HCT116 (cell line): ENCODE results near the gene AKAP13. TPM values are rescaled to one million over a fixed set of nuclear protein-coding genes. Genes with fewer than 3 reads are reported as not detected.

ENCODE experiments used
- ATAC-seq: fragments of 200-7000 bp; cut with Tn5 transposase; 2 replicates; pipeline ENCODE4 v1.9.1; 2020; ENCODE audit warnings: mild to moderate bottlenecking, moderate library complexity
- BruUV-seq: library from RNA; stranded (reverse); fragments of 400-500 nt; replicated peaks from 2 replicates; lab custom pipeline; 2021; lab: Mats Ljungman, UMichigan
- CTCF ChIA-PET: fragments of 300-600 bp; sonication (Branson Sonifier 250); formaldehyde crosslinking; loops from one replicate; lab custom pipeline; 2021; ENCODE audit warnings: antibody characterized with exemption; lab: Charles Lee
- POLR2A ChIA-PET: fragments of 300-600, 350-600 bp; sonication (Branson Sonifier 250); formaldehyde crosslinking; loops from one replicate; lab custom pipeline; 2021; ENCODE audit warnings: antibody characterized with exemption; lab: Charles Lee
- RAD21 ChIA-PET, 2 experiments: fragments of 300-600 bp; sonication (Branson Sonifier 250); formaldehyde crosslinking; loops; one replicate each; lab custom pipeline; 2023; ENCODE audit warnings: low total read pairs in 2 of 2; ENCODE audit not compliant: uncharacterized antibody in 2 of 2, unreplicated experiment in 2 of 2, low non-redundant PET in 1 of 2; lab: Charles Lee
- DNase-seq: peaks from one replicate; pipeline ENCODE4 v3.0.0-alpha.2; 2010; ENCODE audit warnings: low read depth, low spot score
- H2AFZ ChIP-seq: fragments of 200-600 bp; shearing (Covaris generic), sonication (generic); 2 replicates; pipeline ENCODE4 v1.6.1; 2017; ENCODE audit warnings: low read depth, mixed run types, mixed read lengths, antibody characterized with exemption, low read length; ENCODE audit not compliant: poor library complexity, severe bottlenecking
- H3K27ac ChIP-seq: 2 replicates; pipeline ENCODE4 v1.5.1; 2012; ENCODE audit warnings: low read depth, low read length
- H3K27me3 ChIP-seq: fragments of 200-600 bp; sonication (generic); 2 replicates; pipeline ENCODE4 v1.6.1; 2016; ENCODE audit warnings: mixed run types, low read length, mixed read lengths; ENCODE audit not compliant: insufficient read depth
- H3K36me3 ChIP-seq, 2 experiments: fragments of 200-500 bp in 1 of 2; fragments of 200-600 bp in 1 of 2; sonication (Bioruptor generic) in 1 of 2; sonication (generic) in 1 of 2; 2 replicates each; pipeline versions ENCODE4 v1.5.1 to v1.6.1; 2014 to 2016; ENCODE audit warnings: low read length in 2 of 2, inconsistent platforms in 1 of 2, mixed read lengths in 1 of 2, mixed run types in 1 of 2; ENCODE audit not compliant: insufficient read depth in 2 of 2, control insufficient read depth in 1 of 2
- H3K4me1 ChIP-seq, 2 experiments: fragments of 200-600 bp in 1 of 2; sonication (generic) in 1 of 2; 2 replicates each; pipeline versions ENCODE4 v1.5.1 to v1.6.1; 2012 to 2017; ENCODE audit warnings: low read length in 2 of 2, inconsistent platforms in 1 of 2, mild to moderate bottlenecking in 1 of 2, mixed read lengths in 1 of 2, mixed run types in 1 of 2, moderate library complexity in 1 of 2; ENCODE audit not compliant: insufficient read depth in 2 of 2, control insufficient read depth in 1 of 2
- H3K4me2 ChIP-seq: fragments of 200-600 bp; sonication (generic); 2 replicates; pipeline ENCODE4 v1.6.1; 2017; ENCODE audit warnings: mixed run types, low read length, mixed read lengths
- H3K4me3 ChIP-seq, 2 experiments: fragments of 200-600 bp in 1 of 2; sonication (generic) in 1 of 2; replicated peaks in 1 of 2; 2 replicates each; pipeline ENCODE4 v1.5.1; 2011 to 2016; ENCODE audit warnings: low read length in 2 of 2, control low read depth in 1 of 2, low read depth in 1 of 2, mild to moderate bottlenecking in 1 of 2, mixed read lengths in 1 of 2, mixed run types in 1 of 2
- H3K79me2 ChIP-seq: fragments of 200-600 bp; sonication (generic); 2 replicates; pipeline ENCODE4 v1.6.1; 2017; ENCODE audit warnings: mild to moderate bottlenecking, mixed run types, low read length, moderate library complexity, mixed read lengths; ENCODE audit not compliant: insufficient read depth
- H3K9ac ChIP-seq: fragments of 200-600 bp; sonication (generic); 2 replicates; pipeline ENCODE4 v1.6.1; 2016; ENCODE audit warnings: low read length, mixed read lengths
- H3K9me2 ChIP-seq: fragments of 200-600 bp; sonication (generic), shearing (Covaris generic); 2 replicates; pipeline ENCODE4 v1.6.1; 2017; ENCODE audit warnings: mixed run types, mild to moderate bottlenecking, moderate library complexity; ENCODE audit not compliant: insufficient read depth
- H3K9me3 ChIP-seq, 2 experiments: fragments of 200-500 bp in 1 of 2; fragments of 200-600 bp in 1 of 2; sonication (Bioruptor generic) in 1 of 2; sonication (generic) in 1 of 2; 2 replicates each; pipeline ENCODE4 v1.6.1; 2014 to 2017; ENCODE audit warnings: low read length in 2 of 2, mixed read lengths in 2 of 2, inconsistent platforms in 1 of 2, low read depth in 1 of 2, mild to moderate bottlenecking in 1 of 2, mixed run types in 1 of 2, moderate library complexity in 1 of 2; ENCODE audit not compliant: control insufficient read depth in 1 of 2, insufficient read depth in 1 of 2
- H4K20me1 ChIP-seq: fragments of 200-600 bp; sonication (generic), shearing (Covaris generic); 2 replicates; pipeline ENCODE4 v1.6.1; 2017; ENCODE audit warnings: mixed run types, mild to moderate bottlenecking, moderate library complexity; ENCODE audit not compliant: insufficient read depth
- FOSL1 ChIP-seq: IDR thresholded peaks from 2 replicates; pipeline ENCODE4 v1.6.1; 2012; ENCODE audit warnings: low read depth
- RAD21 ChIP-seq: IDR thresholded peaks from 2 replicates; pipeline ENCODE4 v1.6.1; 2012; ENCODE audit warnings: low read depth, mild to moderate bottlenecking
- SIN3A ChIP-seq: IDR thresholded peaks from 2 replicates; pipeline ENCODE4 v1.6.1; 2012; ENCODE audit warnings: low read depth
- SP1 ChIP-seq: IDR thresholded peaks from 2 replicates; pipeline ENCODE4 v1.6.1; 2012; ENCODE audit warnings: low read depth
- SRF ChIP-seq: IDR thresholded peaks from 2 replicates; pipeline ENCODE4 v1.6.1; 2012; ENCODE audit warnings: low read depth
- ZFX ChIP-seq: fragments of 450-650 bp; IDR thresholded peaks from 2 replicates; pipeline ENCODE4 v1.6.1; 2017
- intact Hi-C: fragments of 100-400 bp; cut with micrococcal nuclease; formaldehyde crosslinking; loops from 2 replicates; pipeline ENCODE4 v1.10.0; 2022
- total RNA-seq: library from RNA; stranded (reverse); gene quantifications from one replicate; pipeline ENCODE4 v1.2.1, GENCODE V29; 2021; ENCODE audit not compliant: unreplicated experiment
- TF ChIP-seq, protein P1 (sequence below): IDR thresholded peaks from 2 replicates; pipeline ENCODE4 v1.6.1; 2012
- TF ChIP-seq, protein P2 (sequence below): IDR thresholded peaks from 2 replicates; pipeline ENCODE4 v1.6.1; 2012; ENCODE audit warnings: low read depth
- TF ChIP-seq, protein P3 (sequence below): IDR thresholded peaks from 2 replicates; pipeline ENCODE4 v1.6.1; 2011; ENCODE audit warnings: mild to moderate bottlenecking, low read length, moderate library complexity; ENCODE audit not compliant: insufficient replicate concordance; ENCODE audit errors: extremely low read depth

The AKAP13 gene
- total RNA-seq, 1 experiment from 2014 or later: 43.1 TPM

DNA sequence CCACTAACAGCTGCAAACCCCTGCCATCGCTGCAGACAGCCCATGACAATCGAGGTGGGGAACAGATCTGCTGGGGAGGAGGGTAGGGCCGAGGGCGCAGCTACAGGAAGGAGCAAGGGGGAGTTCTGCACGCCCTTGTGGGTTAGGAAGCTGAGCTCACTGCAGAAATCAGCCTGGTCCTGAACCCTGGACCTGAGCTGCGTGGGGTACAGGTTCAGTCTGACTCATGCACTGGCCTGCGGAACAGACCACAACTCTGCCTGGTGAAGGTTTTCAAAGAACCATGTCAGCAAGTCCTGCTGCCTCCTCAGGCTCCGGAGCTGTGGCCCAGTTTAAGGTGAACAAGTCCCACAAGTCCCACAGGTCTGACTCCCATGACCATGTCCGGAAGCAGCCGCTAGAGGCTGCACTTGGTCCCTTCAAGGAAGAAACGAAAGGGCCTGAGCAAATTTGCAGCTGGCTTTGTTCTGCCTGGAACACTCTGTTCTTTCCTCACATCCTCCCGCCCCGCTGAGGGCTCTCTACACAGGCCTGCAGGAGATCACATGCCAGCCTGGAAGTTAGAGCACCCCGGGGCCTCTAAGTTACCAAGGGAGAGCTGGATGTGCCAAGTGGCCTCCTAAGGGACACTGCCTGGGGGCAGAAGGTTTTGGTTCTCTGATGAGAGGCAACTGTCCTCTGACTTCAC, 49.4 kb upstream of the AKAP13 start (continued):
- TF ChIP-seq SP1: no peak
- TF ChIP-seq, all 23 proteins: peak for 5

DNA sequence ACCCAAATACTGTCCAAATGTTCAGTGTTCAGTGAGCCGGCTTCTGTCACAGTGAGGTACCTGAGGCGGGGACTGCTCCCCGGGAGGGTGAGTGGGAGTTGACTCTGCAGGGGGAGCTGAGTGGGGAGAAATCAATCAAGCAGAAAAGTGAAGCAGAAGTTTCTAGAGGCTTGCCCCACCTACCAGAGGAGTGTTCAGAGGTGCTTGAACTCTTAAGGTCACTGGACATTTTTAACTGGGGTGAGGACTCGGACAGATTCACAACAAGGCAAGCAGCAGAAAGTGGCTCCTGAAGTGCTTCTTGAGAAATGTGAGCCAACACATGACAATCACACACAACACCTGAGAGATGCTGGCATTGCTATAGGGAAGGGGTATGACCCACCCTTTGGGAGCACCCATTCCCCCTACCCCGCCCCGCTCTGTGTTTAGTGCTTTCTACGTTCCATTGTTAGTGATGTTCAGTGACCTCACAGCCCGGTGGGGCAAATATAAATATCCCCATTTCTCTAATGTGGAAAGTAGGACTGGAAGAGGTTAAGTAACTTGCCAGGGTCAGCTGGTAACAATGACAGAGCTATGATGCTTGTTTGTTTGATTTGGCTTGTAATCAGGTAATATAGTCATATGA, 48.6 kb upstream of the AKAP13 start:
- no peak overlapping the region for H3K4me3 ChIP-seq
- BruUV-seq: no TSS peak
- no peaks in the 10 kb centered on the region for H4K20me1 ChIP-seq
- ChIA-PET RAD21 (interaction anchor here (0.5 to 1.7 kb wide), 10 partner anchors 16 to 318 kb away, joined by 3 to 14 read pairs (median 4); no protein-coding TSS in a partner anchor), CTCF (interaction anchor here (0.6 to 2.7 kb wide), 13 partner anchors 11 to 398 kb away, joined by 3 to 27 read pairs (median 4); partner anchors contain the start of gene AKAP13), POLR2A (interaction anchor here (1.1 to 1.3 kb wide), 3 partner anchors 14 to 172 kb away, joined by 3 read pairs; no protein-coding TSS in a partner anchor)
- peak overlapping the region; percentile 63 for H3K4me2 ChIP-seq
- no peak for TF ChIP-seq SRF
- no peak for TF ChIP-seq SP1
- TF ChIP-seq ZFX: no peak
- no peak for TF ChIP-seq RAD21
- TF ChIP-seq, protein P1, sequence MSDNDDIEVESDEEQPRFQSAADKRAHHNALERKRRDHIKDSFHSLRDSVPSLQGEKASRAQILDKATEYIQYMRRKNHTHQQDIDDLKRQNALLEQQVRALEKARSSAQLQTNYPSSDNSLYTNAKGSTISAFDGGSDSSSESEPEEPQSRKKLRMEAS: no peak
- TF ChIP-seq SIN3A: no peak
- TF ChIP-seq FOSL1: no peak
- TF ChIP-seq, protein P2, sequence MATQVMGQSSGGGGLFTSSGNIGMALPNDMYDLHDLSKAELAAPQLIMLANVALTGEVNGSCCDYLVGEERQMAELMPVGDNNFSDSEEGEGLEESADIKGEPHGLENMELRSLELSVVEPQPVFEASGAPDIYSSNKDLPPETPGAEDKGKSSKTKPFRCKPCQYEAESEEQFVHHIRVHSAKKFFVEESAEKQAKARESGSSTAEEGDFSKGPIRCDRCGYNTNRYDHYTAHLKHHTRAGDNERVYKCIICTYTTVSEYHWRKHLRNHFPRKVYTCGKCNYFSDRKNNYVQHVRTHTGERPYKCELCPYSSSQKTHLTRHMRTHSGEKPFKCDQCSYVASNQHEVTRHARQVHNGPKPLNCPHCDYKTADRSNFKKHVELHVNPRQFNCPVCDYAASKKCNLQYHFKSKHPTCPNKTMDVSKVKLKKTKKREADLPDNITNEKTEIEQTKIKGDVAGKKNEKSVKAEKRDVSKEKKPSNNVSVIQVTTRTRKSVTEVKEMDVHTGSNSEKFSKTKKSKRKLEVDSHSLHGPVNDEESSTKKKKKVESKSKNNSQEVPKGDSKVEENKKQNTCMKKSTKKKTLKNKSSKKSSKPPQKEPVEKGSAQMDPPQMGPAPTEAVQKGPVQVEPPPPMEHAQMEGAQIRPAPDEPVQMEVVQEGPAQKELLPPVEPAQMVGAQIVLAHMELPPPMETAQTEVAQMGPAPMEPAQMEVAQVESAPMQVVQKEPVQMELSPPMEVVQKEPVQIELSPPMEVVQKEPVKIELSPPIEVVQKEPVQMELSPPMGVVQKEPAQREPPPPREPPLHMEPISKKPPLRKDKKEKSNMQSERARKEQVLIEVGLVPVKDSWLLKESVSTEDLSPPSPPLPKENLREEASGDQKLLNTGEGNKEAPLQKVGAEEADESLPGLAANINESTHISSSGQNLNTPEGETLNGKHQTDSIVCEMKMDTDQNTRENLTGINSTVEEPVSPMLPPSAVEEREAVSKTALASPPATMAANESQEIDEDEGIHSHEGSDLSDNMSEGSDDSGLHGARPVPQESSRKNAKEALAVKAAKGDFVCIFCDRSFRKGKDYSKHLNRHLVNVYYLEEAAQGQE: no peak
- TF ChIP-seq, protein P3, sequence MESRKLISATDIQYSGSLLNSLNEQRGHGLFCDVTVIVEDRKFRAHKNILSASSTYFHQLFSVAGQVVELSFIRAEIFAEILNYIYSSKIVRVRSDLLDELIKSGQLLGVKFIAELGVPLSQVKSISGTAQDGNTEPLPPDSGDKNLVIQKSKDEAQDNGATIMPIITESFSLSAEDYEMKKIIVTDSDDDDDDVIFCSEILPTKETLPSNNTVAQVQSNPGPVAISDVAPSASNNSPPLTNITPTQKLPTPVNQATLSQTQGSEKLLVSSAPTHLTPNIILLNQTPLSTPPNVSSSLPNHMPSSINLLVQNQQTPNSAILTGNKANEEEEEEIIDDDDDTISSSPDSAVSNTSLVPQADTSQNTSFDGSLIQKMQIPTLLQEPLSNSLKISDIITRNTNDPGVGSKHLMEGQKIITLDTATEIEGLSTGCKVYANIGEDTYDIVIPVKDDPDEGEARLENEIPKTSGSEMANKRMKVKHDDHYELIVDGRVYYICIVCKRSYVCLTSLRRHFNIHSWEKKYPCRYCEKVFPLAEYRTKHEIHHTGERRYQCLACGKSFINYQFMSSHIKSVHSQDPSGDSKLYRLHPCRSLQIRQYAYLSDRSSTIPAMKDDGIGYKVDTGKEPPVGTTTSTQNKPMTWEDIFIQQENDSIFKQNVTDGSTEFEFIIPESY: no peak
- H3K79me2 ChIP-seq: no peaks in the 10 kb centered on the region
- intact Hi-C loops: loop anchor here (2.0 to 5.0 kb wide), 2 partner anchors 83 to 161 kb away; no protein-coding TSS in a partner anchor
- H3K27me3 ChIP-seq: no peaks in the 10 kb centered on the region
- H2AFZ ChIP-seq: peak overlapping the region; percentile 46
- no peak for DNase-seq
- H3K27ac ChIP-seq: no peak overlapping the region; the same call in 1 of the 2 replicates
- H3K36me3 ChIP-seq: no peaks in the 10 kb centered on the region
- no peak overlapping the region for H3K9ac ChIP-seq
- peak; percentile 12 for ATAC-seq
- H3K9me2 ChIP-seq: no peaks in the 10 kb centered on the region
- H3K4me1 ChIP-seq: peaks cover 13 to 24% of the 10 kb centered on the region in 2 experiments; a peak in 3 of 4 replicates
- no peaks in the 10 kb centered on the region for H3K9me3 ChIP-seq
